Neural cell (in vitro differentiated cells): ENCODE measurements around the gene ARHGEF11. TPM values are rescaled to one million over a fixed set of nuclear protein-coding genes. Genes with fewer than 3 reads are reported as not detected.

Experiments used
- H2AFZ ChIP-seq: fragments of 200-600, 300-800 bp; sonication (generic), shearing (Covaris generic); 2 replicates; pipeline ENCODE4 v1.6.0; 2014; ENCODE audit warnings: low read depth, mild to moderate bottlenecking, antibody characterized with exemption, low read length, moderate library complexity
- H3F3A ChIP-seq: fragments of 200-600 bp; shearing (Covaris generic); 2 replicates; pipeline ENCODE4 v1.6.1; 2016; ENCODE audit warnings: mild to moderate bottlenecking, moderate library complexity, mixed read lengths, antibody characterized with exemption, low read length; ENCODE audit not compliant: insufficient read depth, poor library complexity, severe bottlenecking
- H3K27ac ChIP-seq: fragments of 200-600, 300-800 bp; sonication (generic), shearing (Covaris generic); 2 replicates; pipeline ENCODE4 v1.5.1; 2014; ENCODE audit warnings: mild to moderate bottlenecking, low read length, moderate library complexity
- H3K27me3 ChIP-seq: fragments of 300-800, 200-600 bp; sonication (generic), shearing (Covaris generic); 2 replicates; pipeline ENCODE4 v1.6.0; 2014; ENCODE audit warnings: mild to moderate bottlenecking, low read depth, low read length, moderate library complexity; ENCODE audit not compliant: insufficient read depth
- H3K36me3 ChIP-seq: fragments of 300-800, 200-600 bp; sonication (generic), shearing (Covaris generic); 2 replicates; pipeline ENCODE4 v1.5.1; 2014; ENCODE audit warnings: mild to moderate bottlenecking, antibody characterized with exemption, low read length, moderate library complexity; ENCODE audit not compliant: insufficient read depth
- H3K4me2 ChIP-seq: fragments of 300-800, 200-600 bp; sonication (generic), shearing (Covaris generic); 2 replicates; pipeline ENCODE4 v1.6.0; 2014; ENCODE audit warnings: mild to moderate bottlenecking, low read length
- H3K4me3 ChIP-seq: fragments of 300-800, 200-600 bp; sonication (generic), shearing (Covaris generic); 2 replicates; pipeline ENCODE4 v1.5.1; 2014; ENCODE audit warnings: mild to moderate bottlenecking, low read length, moderate library complexity
- H3K79me2 ChIP-seq: fragments of 200-600 bp; shearing (Covaris generic); replicated peaks from 2 replicates; pipeline ENCODE4 v1.6.0; 2014; ENCODE audit warnings: mild to moderate bottlenecking, low read length, moderate library complexity; ENCODE audit not compliant: insufficient read depth
- H3K9ac ChIP-seq: fragments of 300-800, 200-600 bp; sonication (generic), shearing (Covaris generic); 2 replicates; pipeline ENCODE4 v1.6.1; 2016; ENCODE audit warnings: mild to moderate bottlenecking, low read length, mixed read lengths
- H3K9me2 ChIP-seq: fragments of 200-600 bp; shearing (Covaris generic); 2 replicates; pipeline ENCODE4 v1.6.1; 2016; ENCODE audit warnings: mild to moderate bottlenecking, low read length, mixed read lengths; ENCODE audit not compliant: insufficient read depth
- H3K9me3 ChIP-seq: fragments of 200-600, 300-800 bp; sonication (generic), shearing (Covaris generic); 2 replicates; pipeline ENCODE4 v1.6.1; 2016; ENCODE audit warnings: mild to moderate bottlenecking, mixed run types, low read length, moderate library complexity, mixed read lengths
- H4K20me1 ChIP-seq: fragments of 200-600 bp; shearing (Covaris generic); 2 replicates; pipeline ENCODE4 v1.6.1; 2016; ENCODE audit warnings: mild to moderate bottlenecking, mixed run types; ENCODE audit not compliant: insufficient read depth
- EP300 ChIP-seq: fragments of 450-650 bp; conservative IDR thresholded peaks from 2 replicates; pipeline ENCODE4 v1.6.1; 2014; ENCODE audit warnings: antibody characterized with exemption, mild to moderate bottlenecking, moderate library complexity; ENCODE audit not compliant: poor library complexity, severe bottlenecking
- EZH2 ChIP-seq: fragments of 200-600, 300-800 bp; shearing (Covaris generic), sonication (generic); IDR thresholded peaks from 2 replicates; pipeline ENCODE4 v1.6.1; 2014; ENCODE audit warnings: antibody characterized with exemption, low read length, borderline replicate concordance, mild to moderate bottlenecking; ENCODE audit not compliant: insufficient read depth, poor library complexity, severe bottlenecking
- MXI1 ChIP-seq: fragments of 450-650 bp; conservative IDR thresholded peaks from 2 replicates; pipeline ENCODE4 v1.6.1; 2014; ENCODE audit warnings: antibody characterized with exemption, mild to moderate bottlenecking; ENCODE audit not compliant: poor library complexity, severe bottlenecking
- POLR2AphosphoS5 ChIP-seq: IDR thresholded peaks from 2 replicates; pipeline ENCODE4 v1.6.1; 2012
- RAD21 ChIP-seq: fragments of 450-650 bp; conservative IDR thresholded peaks from 2 replicates; pipeline ENCODE4 v1.6.1; 2014; ENCODE audit warnings: antibody characterized with exemption, mild to moderate bottlenecking, moderate library complexity
- SMC3 ChIP-seq: fragments of 450-650 bp; conservative IDR thresholded peaks from 2 replicates; pipeline ENCODE4 v1.6.1; 2014; ENCODE audit warnings: antibody characterized with exemption, mild to moderate bottlenecking, moderate library complexity; ENCODE audit not compliant: poor library complexity
- TAF1 ChIP-seq: IDR thresholded peaks from 2 replicates; pipeline ENCODE4 v1.6.1; 2012; ENCODE audit warnings: low read depth
- polyA plus RNA-seq: library from polyadenylated mRNA; depleted of rRNA; stranded (reverse); fragments of >200 nt; gene quantifications from 2 replicates; pipeline ENCODE4 v1.2.3, GENCODE V29; 2014
- TF ChIP-seq, protein P1 (sequence below): fragments of 450-650 bp; IDR thresholded peaks from 2 replicates; pipeline ENCODE4 v1.5.1; 2014; ENCODE audit warnings: antibody characterized with exemption, mild to moderate bottlenecking, moderate library complexity; ENCODE audit not compliant: poor library complexity, severe bottlenecking
- TF ChIP-seq, protein P2 (sequence below): IDR thresholded peaks from 2 replicates; pipeline ENCODE4 v1.6.1; 2012; ENCODE audit warnings: borderline replicate concordance

ARHGEF11 gene
- polyA plus RNA-seq, 1 donor from 2014 or later: 33.2 TPM

DNA sequence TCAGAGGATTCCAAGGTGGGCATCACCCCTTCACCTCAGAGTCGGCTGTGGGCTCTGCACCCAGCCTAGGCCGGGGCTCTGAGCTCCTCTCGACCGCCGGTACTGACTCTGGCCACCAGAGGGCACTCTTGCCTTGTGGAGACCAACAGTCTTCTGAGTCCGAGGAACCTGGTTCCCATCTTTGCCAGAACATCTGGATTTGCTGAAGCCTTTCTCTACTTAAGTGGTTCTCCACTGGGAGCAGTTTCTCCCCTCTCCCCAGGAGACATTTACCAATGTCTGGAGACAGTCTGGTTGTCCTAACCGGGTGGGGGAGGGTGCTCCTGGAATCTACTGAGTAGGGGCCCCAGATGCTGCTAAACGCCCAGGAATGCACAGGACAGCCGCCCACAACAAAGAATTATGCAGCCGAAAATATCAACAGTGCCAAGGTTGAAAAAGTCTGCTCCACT, 44.7 kb upstream of the ARHGEF11 start:
- Histone ChIP-seq H3K9me2 (no peaks in the 10 kb centered on the region), H3K36me3 (no peaks in the 10 kb centered on the region), H2AFZ (no peak overlapping the region), H3K4me3 (no peak overlapping the region), H3K79me2 (no peaks in the 10 kb centered on the region), H3K27me3 (no peaks in the 10 kb centered on the region), H3K4me2 (no peak overlapping the region), H4K20me1 (no peaks in the 10 kb centered on the region), H3K9me3 (no peaks in the 10 kb centered on the region), H3K27ac (no peak overlapping the region), H3F3A (no peaks in the 10 kb centered on the region), H3K9ac (no peak overlapping the region)
- TF ChIP-seq MXI1 (no peak), EP300 (no peak), SMC3 (peak; percentile 79), RAD21 (peak; percentile 77), POLR2AphosphoS5 (no peak), TAF1 (no peak), EZH2 (no peak)
- TF ChIP-seq, protein P1, sequence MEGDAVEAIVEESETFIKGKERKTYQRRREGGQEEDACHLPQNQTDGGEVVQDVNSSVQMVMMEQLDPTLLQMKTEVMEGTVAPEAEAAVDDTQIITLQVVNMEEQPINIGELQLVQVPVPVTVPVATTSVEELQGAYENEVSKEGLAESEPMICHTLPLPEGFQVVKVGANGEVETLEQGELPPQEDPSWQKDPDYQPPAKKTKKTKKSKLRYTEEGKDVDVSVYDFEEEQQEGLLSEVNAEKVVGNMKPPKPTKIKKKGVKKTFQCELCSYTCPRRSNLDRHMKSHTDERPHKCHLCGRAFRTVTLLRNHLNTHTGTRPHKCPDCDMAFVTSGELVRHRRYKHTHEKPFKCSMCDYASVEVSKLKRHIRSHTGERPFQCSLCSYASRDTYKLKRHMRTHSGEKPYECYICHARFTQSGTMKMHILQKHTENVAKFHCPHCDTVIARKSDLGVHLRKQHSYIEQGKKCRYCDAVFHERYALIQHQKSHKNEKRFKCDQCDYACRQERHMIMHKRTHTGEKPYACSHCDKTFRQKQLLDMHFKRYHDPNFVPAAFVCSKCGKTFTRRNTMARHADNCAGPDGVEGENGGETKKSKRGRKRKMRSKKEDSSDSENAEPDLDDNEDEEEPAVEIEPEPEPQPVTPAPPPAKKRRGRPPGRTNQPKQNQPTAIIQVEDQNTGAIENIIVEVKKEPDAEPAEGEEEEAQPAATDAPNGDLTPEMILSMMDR: peak; percentile 82
- TF ChIP-seq, protein P2, sequence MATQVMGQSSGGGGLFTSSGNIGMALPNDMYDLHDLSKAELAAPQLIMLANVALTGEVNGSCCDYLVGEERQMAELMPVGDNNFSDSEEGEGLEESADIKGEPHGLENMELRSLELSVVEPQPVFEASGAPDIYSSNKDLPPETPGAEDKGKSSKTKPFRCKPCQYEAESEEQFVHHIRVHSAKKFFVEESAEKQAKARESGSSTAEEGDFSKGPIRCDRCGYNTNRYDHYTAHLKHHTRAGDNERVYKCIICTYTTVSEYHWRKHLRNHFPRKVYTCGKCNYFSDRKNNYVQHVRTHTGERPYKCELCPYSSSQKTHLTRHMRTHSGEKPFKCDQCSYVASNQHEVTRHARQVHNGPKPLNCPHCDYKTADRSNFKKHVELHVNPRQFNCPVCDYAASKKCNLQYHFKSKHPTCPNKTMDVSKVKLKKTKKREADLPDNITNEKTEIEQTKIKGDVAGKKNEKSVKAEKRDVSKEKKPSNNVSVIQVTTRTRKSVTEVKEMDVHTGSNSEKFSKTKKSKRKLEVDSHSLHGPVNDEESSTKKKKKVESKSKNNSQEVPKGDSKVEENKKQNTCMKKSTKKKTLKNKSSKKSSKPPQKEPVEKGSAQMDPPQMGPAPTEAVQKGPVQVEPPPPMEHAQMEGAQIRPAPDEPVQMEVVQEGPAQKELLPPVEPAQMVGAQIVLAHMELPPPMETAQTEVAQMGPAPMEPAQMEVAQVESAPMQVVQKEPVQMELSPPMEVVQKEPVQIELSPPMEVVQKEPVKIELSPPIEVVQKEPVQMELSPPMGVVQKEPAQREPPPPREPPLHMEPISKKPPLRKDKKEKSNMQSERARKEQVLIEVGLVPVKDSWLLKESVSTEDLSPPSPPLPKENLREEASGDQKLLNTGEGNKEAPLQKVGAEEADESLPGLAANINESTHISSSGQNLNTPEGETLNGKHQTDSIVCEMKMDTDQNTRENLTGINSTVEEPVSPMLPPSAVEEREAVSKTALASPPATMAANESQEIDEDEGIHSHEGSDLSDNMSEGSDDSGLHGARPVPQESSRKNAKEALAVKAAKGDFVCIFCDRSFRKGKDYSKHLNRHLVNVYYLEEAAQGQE: no peak

DNA sequence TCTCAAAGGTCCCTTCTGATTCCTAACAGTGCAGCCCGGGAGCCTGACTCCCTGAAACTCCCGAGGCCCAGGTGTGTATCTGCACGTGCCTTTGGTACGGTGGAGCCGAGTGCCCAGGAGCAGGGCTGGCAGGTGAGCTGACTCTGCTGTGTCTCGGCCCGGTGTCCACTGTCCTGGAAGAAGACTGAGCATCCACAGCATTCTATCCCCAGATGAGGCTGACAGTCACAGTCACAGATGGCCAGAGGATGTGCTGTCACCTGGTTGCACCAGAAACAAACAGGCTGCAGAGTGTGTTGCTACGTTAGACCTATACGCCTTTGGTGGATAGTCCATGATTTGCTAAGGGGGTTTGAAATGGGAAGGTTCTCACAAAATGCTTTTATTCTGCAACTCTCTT, 44.2 kb upstream of the ARHGEF11 start:
- no peaks in the 10 kb centered on the region for H3K36me3 ChIP-seq
- H3K4me2 ChIP-seq: no peak overlapping the region
- no peaks in the 10 kb centered on the region for H4K20me1 ChIP-seq
- H3K79me2 ChIP-seq: no peaks in the 10 kb centered on the region
- H2AFZ ChIP-seq: no peak overlapping the region
- no peaks in the 10 kb centered on the region for H3K27me3 ChIP-seq
- TF ChIP-seq TAF1 (no peak), EZH2 (no peak), MXI1 (no peak), SMC3 (no peak), RAD21 (no peak), POLR2AphosphoS5 (no peak), EP300 (no peak)
- TF ChIP-seq, protein P2: no peak
- TF ChIP-seq, protein P1: no peak
- H3K9me3 ChIP-seq: no peaks in the 10 kb centered on the region
- H3K9ac ChIP-seq: no peak overlapping the region
- no peaks in the 10 kb centered on the region for H3K9me2 ChIP-seq
- no peak overlapping the region for H3K27ac ChIP-seq
- H3F3A ChIP-seq: no peaks in the 10 kb centered on the region
- no peak overlapping the region for H3K4me3 ChIP-seq
